H1 (cell line): Measurements from ENCODE around the gene YOD1. TPM values are rescaled to one million over a fixed set of nuclear protein-coding genes. Genes with fewer than 3 reads are reported as not detected.

ENCODE experiments used
- CTCF ChIA-PET: fragments of 300-600 bp; sonication (Branson Sonifier 250); formaldehyde crosslinking; loops from one replicate; lab custom pipeline; 2021; ENCODE audit not compliant: partially characterized antibody; lab: Charles Lee
- POLR2A ChIA-PET: fragments of 300-600 bp; sonication (Branson Sonifier 250); formaldehyde crosslinking; loops from one replicate; lab custom pipeline; 2021; ENCODE audit warnings: inconsistent platforms; ENCODE audit not compliant: partially characterized antibody; lab: Charles Lee
- DNase-seq, 2 experiments: peaks; one replicate each; pipeline versions ENCODE4 v3.0.0 to v3.0.0-alpha.2; 2010 to 2022; ENCODE audit warnings: low spot score in 2 of 2, low read depth in 1 of 2, mixed read lengths in 1 of 2
- FAIRE-seq: peaks from 2 replicates; lab custom pipeline; 2011; peaks lifted over from hg19 to GRCh38; lab: Jason Lieb, UNC
- H2AFZ ChIP-seq: 2 replicates; pipeline ENCODE4 v1.8.1; 2012; ENCODE audit warnings: low read length, inconsistent platforms
- H2AK5ac ChIP-seq: 2 replicates; pipeline ENCODE4 v1.6.1; 2013; ENCODE audit warnings: low read depth, low read length
- H2BK120ac ChIP-seq: replicated peaks from 2 replicates; pipeline ENCODE3; 2013; ENCODE audit warnings: low read depth, low read length, inconsistent platforms
- H2BK12ac ChIP-seq: 2 replicates; pipeline ENCODE4 v1.6.1; 2013; ENCODE audit warnings: low read depth, low read length
- H2BK15ac ChIP-seq: 2 replicates; pipeline ENCODE4 v1.6.1; 2013; ENCODE audit warnings: low read length
- H2BK20ac ChIP-seq: 2 replicates; pipeline ENCODE4 v1.6.1; 2013; ENCODE audit warnings: low read length
- H2BK5ac ChIP-seq: 2 replicates; pipeline ENCODE4 v1.6.1; 2013; ENCODE audit warnings: low read depth, low read length
- H3K14ac ChIP-seq: 2 replicates; pipeline ENCODE4 v1.6.1; 2013; ENCODE audit warnings: inconsistent platforms; ENCODE audit not compliant: insufficient read length
- H3K18ac ChIP-seq: 2 replicates; pipeline ENCODE4 v1.6.1; 2013; ENCODE audit warnings: low read length; ENCODE audit errors: extremely low read depth
- H3K23ac ChIP-seq: 2 replicates; pipeline ENCODE4 v1.6.1; 2013; ENCODE audit warnings: inconsistent platforms; ENCODE audit not compliant: insufficient read length
- H3K23me2 ChIP-seq: 2 replicates; pipeline ENCODE4 v1.6.1; 2013; ENCODE audit warnings: low read depth, low read length
- H3K27ac ChIP-seq: 2 replicates; pipeline ENCODE4 v1.6.1; 2011; ENCODE audit warnings: low read depth, low read length, inconsistent platforms
- H3K27me3 ChIP-seq, 4 experiments: replicated peaks in 1 of 4; 1 replicate in 1 of 4; 2 replicates in 3 of 4; pipeline versions ENCODE4 v1.6.1 to v1.8.1; 2011 to 2013; ENCODE audit warnings: low read length in 3 of 4, mild to moderate bottlenecking in 3 of 4, inconsistent platforms in 2 of 4, mixed read lengths in 2 of 4, moderate library complexity in 1 of 4; ENCODE audit not compliant: control insufficient read depth in 3 of 4, insufficient read depth in 3 of 4; ENCODE audit errors: extremely low read depth in 1 of 4
- H3K36me3 ChIP-seq, 4 experiments: 2 replicates each; pipeline versions ENCODE4 v1.6.1 to v1.8.1; 2011 to 2013; ENCODE audit warnings: mild to moderate bottlenecking in 4 of 4, low read length in 3 of 4, moderate library complexity in 2 of 4, control low read depth in 1 of 4, inconsistent platforms in 1 of 4; ENCODE audit not compliant: insufficient read depth in 4 of 4, control insufficient read depth in 2 of 4
- H3K4ac ChIP-seq: replicated peaks from 2 replicates; pipeline ENCODE3; 2013; ENCODE audit warnings: low read length, low read depth, mixed read lengths, inconsistent platforms; ENCODE audit not compliant: insufficient read length
- H3K4me1 ChIP-seq, 4 experiments: replicated peaks in 1 of 4; 1 replicate in 1 of 4; 2 replicates in 3 of 4; pipeline versions ENCODE4 v1.6.1 to v1.8.1; 2011 to 2013; ENCODE audit warnings: low read length in 3 of 4, inconsistent platforms in 2 of 4, mixed read lengths in 1 of 4; ENCODE audit not compliant: insufficient read depth in 4 of 4, control insufficient read depth in 3 of 4
- H3K4me2 ChIP-seq, 2 experiments: 2 replicates each; pipeline versions ENCODE4 v1.6.1 to v1.8.1; 2011 to 2013; ENCODE audit warnings: low read depth in 2 of 2, low read length in 2 of 2, control low read depth in 1 of 2, inconsistent platforms in 1 of 2, mild to moderate bottlenecking in 1 of 2; ENCODE audit not compliant: insufficient read depth in 1 of 2
- H3K4me3 ChIP-seq, 4 experiments: fragments of 200-600, 300-600 bp in 1 of 4; sonication (generic), shearing (Covaris generic), sonication (Bioruptor Twin) in 1 of 4; 2 replicates each; pipeline versions ENCODE4 v1.5.1 to v1.8.1; 2011 to 2016; ENCODE audit warnings: low read length in 4 of 4, low read depth in 3 of 4, control low read depth in 2 of 4, inconsistent platforms in 2 of 4, mild to moderate bottlenecking in 2 of 4, mixed read lengths in 1 of 4, moderate library complexity in 1 of 4; ENCODE audit not compliant: insufficient read depth in 2 of 4; ENCODE audit errors: extremely low read depth in 1 of 4
- H3K56ac ChIP-seq: replicated peaks from 2 replicates; pipeline ENCODE3; 2013; ENCODE audit warnings: low read depth, mild to moderate bottlenecking, mixed read lengths, low read length, inconsistent platforms; ENCODE audit not compliant: insufficient read length
- H3K79me1 ChIP-seq: 2 replicates; pipeline ENCODE4 v1.6.1; 2013; ENCODE audit warnings: low read depth, low read length, control low read depth
- H3K79me2 ChIP-seq, 2 experiments: 2 replicates each; pipeline versions ENCODE4 v1.6.1 to v1.8.1; 2012 to 2013; ENCODE audit warnings: low read length in 2 of 2, mild to moderate bottlenecking in 2 of 2, inconsistent platforms in 1 of 2; ENCODE audit not compliant: insufficient read depth in 2 of 2, control insufficient read depth in 1 of 2
- H3K9ac ChIP-seq, 4 experiments: replicated peaks in 1 of 4; 1 replicate in 1 of 4; 2 replicates in 3 of 4; pipeline versions ENCODE4 v1.6.1 to v1.8.1; 2011 to 2013; ENCODE audit warnings: low read depth in 3 of 4, low read length in 3 of 4, control low read depth in 2 of 4, mild to moderate bottlenecking in 2 of 4, moderate library complexity in 2 of 4, inconsistent platforms in 1 of 4; ENCODE audit errors: extremely low read depth in 1 of 4
- H3K9me3 ChIP-seq, 2 experiments: 2 replicates each; pipeline versions ENCODE4 v1.6.1 to v1.8.1; 2012 to 2013; ENCODE audit warnings: mild to moderate bottlenecking in 2 of 2, moderate library complexity in 2 of 2, control low read depth in 1 of 2, inconsistent platforms in 1 of 2, low read depth in 1 of 2, low read length in 1 of 2, mixed read lengths in 1 of 2; ENCODE audit not compliant: insufficient read depth in 2 of 2
- H4K20me1 ChIP-seq, 2 experiments: replicated peaks in 1 of 2; 2 replicates each; pipeline versions ENCODE3 to v1.8.1; 2011 to 2013; ENCODE audit warnings: inconsistent platforms in 2 of 2, low read length in 2 of 2, mild to moderate bottlenecking in 1 of 2; ENCODE audit not compliant: insufficient read depth in 2 of 2, control insufficient read depth in 1 of 2
- H4K5ac ChIP-seq: 2 replicates; pipeline ENCODE4 v1.6.1; 2013; ENCODE audit warnings: low read length, low read depth, mixed read lengths, inconsistent platforms; ENCODE audit not compliant: insufficient read length
- H4K8ac ChIP-seq: 2 replicates; pipeline ENCODE4 v1.8.0; 2013; ENCODE audit warnings: mild to moderate bottlenecking, moderate library complexity, low read length, inconsistent platforms; ENCODE audit not compliant: insufficient read depth; ENCODE audit errors: extremely low read depth
- H4K91ac ChIP-seq: replicated peaks from 2 replicates; pipeline ENCODE3; 2013; ENCODE audit warnings: low read length, mixed read lengths, inconsistent platforms; ENCODE audit not compliant: insufficient read length
- CBX8 ChIP-seq: fragments of 300-800, 300-1000 bp; sonication (generic); IDR thresholded peaks from 2 replicates; pipeline ENCODE4 v1.7.1; 2016; ENCODE audit warnings: low read depth, low read length, borderline replicate concordance
- SIN3A ChIP-seq, 2 experiments: IDR thresholded peaks in 1 of 2; conservative IDR thresholded peaks in 1 of 2; 2 replicates each; pipeline ENCODE4 v1.6.1; 2011 to 2012; ENCODE audit warnings: low read length in 2 of 2, improper control_type of control experiment in 1 of 2, low read depth in 1 of 2, mild to moderate bottlenecking in 1 of 2
- TEAD4 ChIP-seq: IDR thresholded peaks from 2 replicates; pipeline ENCODE4 v1.6.1; 2012; ENCODE audit warnings: low read depth, low read length, inconsistent platforms, mixed read lengths
- YY1 ChIP-seq: IDR thresholded peaks from 2 replicates; pipeline ENCODE4 v1.6.1; 2011; ENCODE audit warnings: low read depth, mild to moderate bottlenecking, low read length
- WGBS, 2 experiments: shearing (Covaris generic) in 1 of 2; methylation state at CpG; one replicate each; pipeline versions ENCODE4 v1.1.6 to v1.1.7; 2013 to 2015; ENCODE audit warnings: low lambda C conversion rate in 2 of 2, mixed read lengths in 2 of 2, inconsistent platforms in 1 of 2, low coverage in 1 of 2, missing lambda C conversion rate in 1 of 2; ENCODE audit not compliant: insufficient replicate concordance in 2 of 2, insufficient coverage in 1 of 2, insufficient read length in 1 of 2; ENCODE audit errors: extremely low coverage in 1 of 2, missing lambda C conversion rate in 1 of 2; 5-methylcytosine and 5-hydroxymethylcytosine counted together
- polyA plus RNA-seq, 7 experiments: library from polyadenylated mRNA; depleted of rRNA in 3 of 7; stranded (reverse) in 5 of 7; unstranded in 2 of 7; fragments of >200 nt in 5 of 7; fragments of 200-250 nt in 2 of 7; gene quantifications; 1 replicate in 5 of 7; 2 replicates in 1 of 7; 4 replicates in 1 of 7; pipeline versions ENCODE4 v1.2.1 to v1.2.3, GENCODE V29; 2011 to 2013; ENCODE audit warnings: missing spikeins in 2 of 7, mixed read lengths in 2 of 7
- total RNA-seq: library from RNA; stranded (reverse); fragmentation: NEBNext Ultra II Directional; extraction: Animal tissue kit (Norgen Biotek cat#: 25700); gene quantifications from 2 replicates; pipeline ENCODE4 v1.2.1, GENCODE V29; 2021

The YOD1 gene
- total and polyA plus RNA-seq, 2 of the 8 experiments (the other 6 are each of a cell fraction or from before 2014, with no cell fraction given): 1.9 to 11.8 TPM

GRCh38 chr1:206998816-206999215 lies 52.2 kb downstream of the YOD1 start:
- H3K27ac ChIP-seq: no peak overlapping the region
- H2BK5ac ChIP-seq: no peak overlapping the region
- no peak for DNase-seq
- no peak overlapping the region for H3K4me2 ChIP-seq
- H3K14ac ChIP-seq: no peak overlapping the region
- H2BK120ac ChIP-seq: no peak overlapping the region
- no peak overlapping the region for H2AFZ ChIP-seq
- H2BK15ac ChIP-seq: no peak overlapping the region
- H3K79me1 ChIP-seq: no peaks in the 10 kb centered on the region
- 89% methylated on average over 2 of the region's 2 CpGs; no CpG with 5 or more reads in 1 of the 2 experiments for WGBS, 2 experiments
- H3K4ac ChIP-seq: no peak overlapping the region
- no peak for FAIRE-seq
- ChIA-PET CTCF (no interaction called here), POLR2A (interaction anchor here (1.1 kb wide), 1 partner anchor 54 kb away, joined by 3 read pairs; the partner anchor contains the start of gene PFKFB2)
- H3K36me3 ChIP-seq: no peaks in the 10 kb centered on the region
- no peak overlapping the region for H2AK5ac ChIP-seq
- H2BK20ac ChIP-seq: no peak overlapping the region
- H4K91ac ChIP-seq: no peak overlapping the region
- no peak overlapping the region for H3K4me3 ChIP-seq
- H2BK12ac ChIP-seq: no peak overlapping the region
- H3K9me3 ChIP-seq: no peaks in the 10 kb centered on the region
- no peak overlapping the region for H3K9ac ChIP-seq
- H4K8ac ChIP-seq: no peak overlapping the region
- H3K18ac ChIP-seq: no peak overlapping the region
- H3K56ac ChIP-seq: no peak overlapping the region
- no peaks in the 10 kb centered on the region; a peak in 1 of 7 replicates for H3K27me3 ChIP-seq
- peaks cover 1% of the 10 kb centered on the region; the same call in 1 of the 2 replicates for H3K23me2 ChIP-seq
- H3K4me1 ChIP-seq: 0 out of 7 replicates have a peak, but pooled peaks cover 0 to 2% (median 0%) of the 10 kb centered on the region in 4 experiments
- peaks cover 0 to 3% of the 10 kb centered on the region in 2 experiments for H4K20me1 ChIP-seq
- no peak overlapping the region for H4K5ac ChIP-seq
- TF ChIP-seq SIN3A (conservative IDR thresholded peaks at IDR 0.05 in 1 of 2, IDR thresholded peaks at IDR 0.05 in 1 of 2; ENCODE audit: low read depth in 1 of 2, low read length in 2 of 2): no peak
- no peak for TF ChIP-seq TEAD4
- TF ChIP-seq YY1: no peak
- no peak for TF ChIP-seq CBX8
- no peak overlapping the region for H3K23ac ChIP-seq
- no peaks in the 10 kb centered on the region for H3K79me2 ChIP-seq
